DOHH2 (cell line): ENCODE data around the gene EPHB1.

Experiments used
- H3F3A ChIP-seq: fragments of 200-600 bp; sonication (generic), shearing (Covaris generic); 2 replicates; pipeline ENCODE4 v1.6.0; 2016; ENCODE audit warnings: antibody characterized with exemption, mild to moderate bottlenecking; ENCODE audit not compliant: control insufficient read depth, insufficient read depth
- H3K27ac ChIP-seq: fragments of 200-600 bp; sonication (generic); 2 replicates; pipeline ENCODE4 v1.5.1; 2014; ENCODE audit warnings: low read depth, mild to moderate bottlenecking, low read length, moderate library complexity
- H3K27me3 ChIP-seq: fragments of 200-600 bp; sonication (generic); 2 replicates; pipeline ENCODE4 v1.6.1; 2014; ENCODE audit warnings: mild to moderate bottlenecking, low read length, mixed read lengths; ENCODE audit not compliant: control insufficient read depth
- H3K36me3 ChIP-seq: fragments of 200-600 bp; sonication (generic); 2 replicates; pipeline ENCODE4 v1.6.1; 2014; ENCODE audit warnings: mild to moderate bottlenecking, low read length, moderate library complexity, mixed read lengths; ENCODE audit not compliant: control insufficient read depth
- H3K4me1 ChIP-seq: fragments of 200-600 bp; sonication (generic); 2 replicates; pipeline ENCODE4 v1.6.1; 2014; ENCODE audit warnings: mild to moderate bottlenecking, low read length, mixed read lengths; ENCODE audit not compliant: control insufficient read depth
- H3K4me2 ChIP-seq: fragments of 200-600 bp; sonication (generic); 2 replicates; pipeline ENCODE4 v1.6.0; 2014; ENCODE audit warnings: mild to moderate bottlenecking, low read length, moderate library complexity
- H3K4me3 ChIP-seq: fragments of 200-600 bp; sonication (generic); 2 replicates; pipeline ENCODE4 v1.5.1; 2014; ENCODE audit warnings: mild to moderate bottlenecking, low read length, mixed read lengths
- H3K79me2 ChIP-seq: fragments of 200-600 bp; sonication (generic); 2 replicates; pipeline ENCODE4 v1.6.1; 2014; ENCODE audit warnings: mild to moderate bottlenecking, low read length, mixed read lengths; ENCODE audit not compliant: control insufficient read depth
- H3K9me2 ChIP-seq: fragments of 200-600 bp; sonication (generic); replicated peaks from 2 replicates; pipeline ENCODE4 v1.6.1; 2014; ENCODE audit warnings: mild to moderate bottlenecking, low read length, mixed read lengths; ENCODE audit not compliant: control insufficient read depth
- H3K9me3 ChIP-seq: fragments of 200-600 bp; sonication (generic); 2 replicates; pipeline ENCODE4 v1.6.1; 2014; ENCODE audit warnings: antibody characterized with exemption, low read length, mixed read lengths; ENCODE audit not compliant: control insufficient read depth, insufficient read depth
- H4K20me1 ChIP-seq: fragments of 200-600 bp; sonication (generic); 2 replicates; pipeline ENCODE4 v1.6.0; 2014; ENCODE audit warnings: low read depth, mild to moderate bottlenecking, antibody characterized with exemption, low read length, moderate library complexity; ENCODE audit not compliant: control insufficient read depth, insufficient read depth
- CTCF ChIP-seq: fragments of 200-600 bp; sonication (generic); IDR thresholded peaks from one replicate; pipeline ENCODE4 v1.5.1; 2014; ENCODE audit warnings: antibody characterized with exemption, mild to moderate bottlenecking, low read depth, low read length; ENCODE audit not compliant: poor library complexity, severe bottlenecking
- EZH2phosphoT487 ChIP-seq: fragments of 200-600 bp; sonication (generic); IDR thresholded peaks from 2 replicates; pipeline ENCODE4 v1.6.1; 2017; ENCODE audit warnings: borderline replicate concordance, mild to moderate bottlenecking, antibody characterized with exemption, low read length, moderate library complexity, mixed read lengths

The EPHB1 gene

DNA sequence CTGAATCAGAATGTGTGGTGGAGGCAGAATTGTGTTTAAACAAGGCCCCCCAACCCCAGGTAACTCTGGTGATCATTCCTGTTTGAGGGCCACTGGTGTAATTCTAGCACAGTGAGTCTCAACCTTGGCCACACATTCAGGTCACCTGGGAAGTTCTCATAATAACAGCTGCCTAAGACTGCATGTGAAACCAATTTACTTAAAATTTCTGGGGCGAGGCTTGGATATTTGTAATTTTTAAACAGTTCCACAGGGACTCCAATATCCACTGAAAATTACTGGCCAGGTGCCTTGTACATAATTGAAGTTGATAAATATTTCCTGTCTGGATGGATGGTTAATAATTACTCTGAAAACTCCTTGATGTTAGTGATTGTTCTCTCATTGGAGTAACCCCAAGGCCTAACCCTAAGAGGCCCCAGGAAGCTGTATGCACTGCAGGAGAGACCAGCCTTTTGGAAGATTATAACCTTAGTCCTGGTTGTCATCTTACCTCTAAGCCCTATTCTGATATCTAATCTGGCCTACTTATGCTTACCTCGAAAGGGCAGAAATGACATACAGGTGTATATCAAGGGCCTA is 25.7 kb upstream of the EPHB1 start:
- no peaks in the 10 kb centered on the region for H3K27me3 ChIP-seq
- H3K36me3 ChIP-seq = no peaks in the 10 kb centered on the region
- H3K4me3 ChIP-seq = no peak overlapping the region
- no peaks in the 10 kb centered on the region for H3K9me2 ChIP-seq
- no peaks in the 10 kb centered on the region for H3K79me2 ChIP-seq
- TF ChIP-seq CTCF = no peak
- no peak for TF ChIP-seq EZH2phosphoT487
- no peak overlapping the region for H3K4me2 ChIP-seq
- no peaks in the 10 kb centered on the region for H3K9me3 ChIP-seq
- no peaks in the 10 kb centered on the region for H3F3A ChIP-seq
- no peak overlapping the region for H3K27ac ChIP-seq
- no peaks in the 10 kb centered on the region for H4K20me1 ChIP-seq
- H3K4me1 ChIP-seq = no peaks in the 10 kb centered on the region

- H3K79me2 ChIP-seq = no peaks in the 10 kb centered on the region
- H3K27ac ChIP-seq = no peak overlapping the region
- H3K4me3 ChIP-seq = no peak overlapping the region
- H3K36me3 ChIP-seq = no peaks in the 10 kb centered on the region
- TF ChIP-seq EZH2phosphoT487 (no peak), CTCF (no peak)
- no peaks in the 10 kb centered on the region for H3K27me3 ChIP-seq
- no peak overlapping the region for H3K4me2 ChIP-seq
- no peaks in the 10 kb centered on the region for H4K20me1 ChIP-seq
- no peaks in the 10 kb centered on the region for H3K9me3 ChIP-seq
- H3K4me1 ChIP-seq = no peaks in the 10 kb centered on the region
- no peaks in the 10 kb centered on the region for H3F3A ChIP-seq
- no peaks in the 10 kb centered on the region for H3K9me2 ChIP-seq
Observed at GRCh38 chr3:134772011-134772410, 23.0 kb upstream of the EPHB1 start.

GRCh38 chr3:134772591-134772990 is 22.5 kb upstream of the EPHB1 start:
- TF ChIP-seq CTCF = no peak
- no peak for TF ChIP-seq EZH2phosphoT487
- no peak overlapping the region for H3K27ac ChIP-seq
- H3F3A ChIP-seq = no peaks in the 10 kb centered on the region
- H3K27me3 ChIP-seq = no peaks in the 10 kb centered on the region
- H3K4me3 ChIP-seq = no peak overlapping the region
- no peak overlapping the region for H3K4me2 ChIP-seq
- H3K9me3 ChIP-seq = no peaks in the 10 kb centered on the region
- no peaks in the 10 kb centered on the region for H4K20me1 ChIP-seq
- H3K79me2 ChIP-seq = no peaks in the 10 kb centered on the region
- no peaks in the 10 kb centered on the region for H3K4me1 ChIP-seq
- no peaks in the 10 kb centered on the region for H3K36me3 ChIP-seq
- no peaks in the 10 kb centered on the region for H3K9me2 ChIP-seq

DNA sequence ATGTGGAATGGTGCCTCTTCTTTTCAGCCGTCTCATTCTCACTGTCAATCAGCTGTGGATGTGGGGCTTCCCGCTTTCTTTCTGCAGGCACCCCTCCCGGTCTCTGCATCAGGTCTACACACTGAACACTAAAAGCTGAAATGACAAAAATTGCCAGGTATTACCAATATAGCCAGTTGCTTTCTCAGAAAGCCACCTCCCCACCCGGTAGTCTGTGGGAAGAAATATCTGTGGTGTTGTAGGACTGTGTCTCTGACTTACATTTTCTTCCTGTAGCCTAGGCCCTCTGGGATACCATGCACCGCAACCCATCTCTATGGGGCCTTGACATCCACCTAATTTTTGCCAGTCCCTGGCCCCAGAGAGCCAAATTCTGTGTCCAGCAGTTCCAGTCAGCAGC is 19.2 kb upstream of the EPHB1 start:
- TF ChIP-seq CTCF (no peak), EZH2phosphoT487 (no peak)
- no peaks in the 10 kb centered on the region for H3K79me2 ChIP-seq

More for the DNA sequence above, 19.2 kb upstream of the EPHB1 start:
- H3F3A ChIP-seq = no peaks in the 10 kb centered on the region
- no peaks in the 10 kb centered on the region for H3K9me2 ChIP-seq
- no peaks in the 10 kb centered on the region for H3K36me3 ChIP-seq
- H3K27ac ChIP-seq = no peak overlapping the region
- no peaks in the 10 kb centered on the region for H4K20me1 ChIP-seq
- no peaks in the 10 kb centered on the region for H3K4me1 ChIP-seq
- no peaks in the 10 kb centered on the region for H3K9me3 ChIP-seq
- H3K4me2 ChIP-seq = no peak overlapping the region
- no peak overlapping the region for H3K4me3 ChIP-seq
- no peaks in the 10 kb centered on the region for H3K27me3 ChIP-seq
